HEK293T (cell line): ENCODE measurements around the gene IQSEC1.

Source experiments
- ARNT ChIP-seq: fragments of 450-650 bp; IDR thresholded peaks from 2 replicates; pipeline ENCODE4 v1.6.1; 2017; ENCODE audit warnings: mild to moderate bottlenecking
- BHLHE40 ChIP-seq: fragments of 450-650 bp; IDR thresholded peaks from 2 replicates; pipeline ENCODE4 v1.6.1; 2016; ENCODE audit warnings: mild to moderate bottlenecking, moderate library complexity, borderline replicate concordance
- CTBP1 ChIP-seq: fragments of 450-650 bp; IDR thresholded peaks from 2 replicates; pipeline ENCODE4 v1.6.1; 2016; ENCODE audit warnings: borderline replicate concordance
- ELF4 ChIP-seq: fragments of 450-650 bp; IDR thresholded peaks from 2 replicates; pipeline ENCODE4 v1.6.1; 2017; ENCODE audit warnings: antibody characterized with exemption
- FOXA1 ChIP-seq: fragments of 450-650 bp; IDR thresholded peaks from 2 replicates; pipeline ENCODE4 v1.6.1; 2016; ENCODE audit warnings: mild to moderate bottlenecking
- FOXM1 ChIP-seq: fragments of 450-650 bp; IDR thresholded peaks from 2 replicates; pipeline ENCODE4 v1.6.1; 2017; ENCODE audit warnings: mild to moderate bottlenecking, borderline replicate concordance
- HDGF ChIP-seq: fragments of 450-650 bp; IDR thresholded peaks from 2 replicates; pipeline ENCODE4 v1.6.1; 2017; ENCODE audit warnings: antibody characterized with exemption, borderline replicate concordance
- SP1 ChIP-seq: fragments of 450-650 bp; IDR thresholded peaks from 2 replicates; pipeline ENCODE4 v1.6.1; 2017
- SUZ12 ChIP-seq: fragments of 450-650 bp; IDR thresholded peaks from 2 replicates; pipeline ENCODE4 v1.6.1; 2016; ENCODE audit warnings: mild to moderate bottlenecking
- TARDBP ChIP-seq: fragments of 450-650 bp; IDR thresholded peaks from 2 replicates; pipeline ENCODE4 v1.6.1; 2016
- ZNF384 ChIP-seq: fragments of 450-650 bp; IDR thresholded peaks from 2 replicates; pipeline ENCODE4 v1.6.1; 2016
- TF ChIP-seq, protein P1 (sequence below): fragments of 450-650 bp; IDR thresholded peaks from 2 replicates; pipeline ENCODE4 v1.6.1; 2016

DNA sequence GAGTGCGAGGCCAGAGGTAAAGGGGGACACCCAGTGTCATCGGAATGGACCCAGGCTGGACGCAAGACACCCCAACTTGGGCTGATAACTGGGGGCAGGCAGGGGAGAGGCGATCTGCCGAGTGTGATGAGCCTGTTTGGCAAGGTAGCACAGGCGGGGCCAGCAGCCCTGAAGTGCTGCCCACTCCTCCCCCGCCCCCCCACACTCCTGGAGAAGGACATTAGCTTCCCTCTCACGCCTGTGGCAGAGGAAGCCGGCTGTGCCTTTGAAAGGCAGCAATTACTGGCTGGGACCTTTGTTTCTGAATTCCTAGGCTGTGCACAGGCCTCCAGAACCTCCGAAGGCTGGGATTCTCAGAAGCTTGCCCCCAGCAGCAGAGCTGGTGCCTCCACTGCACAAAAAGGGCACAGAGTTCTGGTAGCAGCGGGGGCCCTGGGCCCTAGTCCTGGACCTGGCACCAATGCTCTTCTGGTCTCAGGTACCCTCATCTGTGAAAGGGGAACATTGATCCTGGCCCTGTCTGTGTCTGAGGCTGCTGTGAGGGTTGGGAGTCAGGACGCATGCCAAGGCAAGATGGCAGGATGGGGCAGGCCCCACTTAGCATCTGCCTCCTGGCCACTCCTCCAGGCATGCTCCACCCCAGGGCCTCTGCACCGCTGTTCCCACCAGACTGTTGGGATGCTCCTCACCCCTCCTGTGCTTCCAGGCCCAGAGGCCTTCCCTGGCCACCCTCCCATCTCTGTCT, 28.6 kb downstream of the IQSEC1 start:
- no peak for TF ChIP-seq SP1
- TF ChIP-seq ARNT, result no peak
- TF ChIP-seq FOXA1, result no peak
- TF ChIP-seq, protein P1, sequence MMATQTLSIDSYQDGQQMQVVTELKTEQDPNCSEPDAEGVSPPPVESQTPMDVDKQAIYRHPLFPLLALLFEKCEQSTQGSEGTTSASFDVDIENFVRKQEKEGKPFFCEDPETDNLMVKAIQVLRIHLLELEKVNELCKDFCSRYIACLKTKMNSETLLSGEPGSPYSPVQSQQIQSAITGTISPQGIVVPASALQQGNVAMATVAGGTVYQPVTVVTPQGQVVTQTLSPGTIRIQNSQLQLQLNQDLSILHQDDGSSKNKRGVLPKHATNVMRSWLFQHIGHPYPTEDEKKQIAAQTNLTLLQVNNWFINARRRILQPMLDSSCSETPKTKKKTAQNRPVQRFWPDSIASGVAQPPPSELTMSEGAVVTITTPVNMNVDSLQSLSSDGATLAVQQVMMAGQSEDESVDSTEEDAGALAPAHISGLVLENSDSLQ, result no peak
- no peak for TF ChIP-seq HDGF
- TF ChIP-seq BHLHE40, result no peak
- no peak for TF ChIP-seq FOXM1
- TF ChIP-seq ZNF384, result no peak
- TF ChIP-seq SUZ12, result no peak
- no peak for TF ChIP-seq TARDBP
- no peak for TF ChIP-seq ELF4
- TF ChIP-seq CTBP1, result no peak
